GM19395 (cell line): ENCODE data around the gene CCDC86.

Experiments
- ATAC-seq: cut with Tn5 transposase; IDR thresholded peaks from one replicate; pipeline ENCODE4 v1.9.1; 2021; ENCODE audit warnings: mild to moderate bottlenecking, moderate library complexity; ENCODE audit not compliant: unreplicated experiment

Gene CCDC86

GRCh38 chr11:60852117-60852981 is 10.4 kb downstream of the CCDC86 start:
- ATAC-seq = no peak

GRCh38 chr11:60852982-60853950 is 11.4 kb downstream of the CCDC86 start:
- ATAC-seq = no peak

GRCh38 chr11:60854140-60854846 is 12.4 kb downstream of the CCDC86 start:
- no peak for ATAC-seq

- ATAC-seq = no peak
Observed at GRCh38 chr11:60854847-60855725, 13.2 kb downstream of the CCDC86 start.

GRCh38 chr11:60855726-60856633 is 14.1 kb downstream of the CCDC86 start, which contains the start of gene PTGDR2:
Gene PTGDR2, minus strand, starts transcription at chr11:60855950. Its CDS starts 2,228 bp downstream, at chr11:60853722.
- ATAC-seq = no peak

- ATAC-seq = no peak
Observed at GRCh38 chr11:60857378-60858232, 15.7 kb downstream of the CCDC86 start.

- no peak for ATAC-seq
Observed at GRCh38 chr11:60858236-60858635, 16.3 kb downstream of the CCDC86 start.

GRCh38 chr11:60858731-60859464 is 17.0 kb downstream of the CCDC86 start:
- no peak for ATAC-seq

- no peak for ATAC-seq
Observed at GRCh38 chr11:60859616-60860250, 17.8 kb downstream of the CCDC86 start.

GRCh38 chr11:60860943-60861342 is 19.0 kb downstream of the CCDC86 start:
- no peak for ATAC-seq

GRCh38 chr11:60862171-60862570 is 20.3 kb downstream of the CCDC86 start:
- no peak for ATAC-seq

- ATAC-seq = no peak
Observed at GRCh38 chr11:60863550-60864521, 21.9 kb downstream of the CCDC86 start.

GRCh38 chr11:60864856-60865513 is 23.1 kb downstream of the CCDC86 start:
- ATAC-seq = no peak

GRCh38 chr11:60866911-60867870 is 25.3 kb downstream of the CCDC86 start, which contains the start of gene ZP1:
Gene ZP1, plus strand, starts transcription at chr11:60867542. Its CDS starts 20 bp downstream, at chr11:60867562.
- no peak for ATAC-seq
